A549 (cell line): ENCODE results near the gene IL19.

Experiments used
- EP300 ChIP-seq, 2 experiments: fragments of >200 bp; sonication (Bioruptor Twin); formaldehyde crosslinking; IDR thresholded peaks; 2 replicates in 1 of 2; 3 replicates in 1 of 2; pipeline ENCODE4 v1.6.1; 2016 to 2017
- HOXB13 ChIP-seq: fragments of 250-450 bp; sonication (Bioruptor Pico); IDR thresholded peaks from 2 replicates; pipeline ENCODE4 v1.5.0; 2020; ENCODE audit warnings: low read depth, mild to moderate bottlenecking, moderate library complexity
- JUN ChIP-seq, 2 experiments: fragments of >200 bp; sonication (Bioruptor Twin); formaldehyde crosslinking; IDR thresholded peaks; 2 replicates in 1 of 2; 3 replicates in 1 of 2; pipeline ENCODE4 v1.6.1; 2016 to 2017
- MAZ ChIP-seq: fragments of 150-350 bp; IDR thresholded peaks from 2 replicates; pipeline ENCODE4 v1.6.1; 2014; ENCODE audit warnings: antibody characterized with exemption, low read depth, low read length, borderline replicate concordance
- NFE2L2 ChIP-seq: fragments of 150-350 bp; conservative IDR thresholded peaks from 2 replicates; pipeline ENCODE4 v1.6.1; 2014; ENCODE audit warnings: low read length
- POLR2A ChIP-seq: IDR thresholded peaks from 2 replicates; pipeline ENCODE4 v1.6.1; 2012; ENCODE audit warnings: mild to moderate bottlenecking, low read length
- RNF2 ChIP-seq: fragments of 200-600 bp; sonication (generic); IDR thresholded peaks from 2 replicates; pipeline ENCODE4 v1.6.1; 2016; ENCODE audit warnings: low read depth, mild to moderate bottlenecking, antibody characterized with exemption, moderate library complexity, borderline replicate concordance
- TF ChIP-seq, protein P1 (sequence below): fragments of 450-650 bp; IDR thresholded peaks from 2 replicates; pipeline ENCODE4 v1.6.1; 2014; ENCODE audit warnings: antibody characterized with exemption
- TF ChIP-seq, protein P2 (sequence below): fragments of 150-350 bp; IDR thresholded peaks from 2 replicates; pipeline ENCODE4 v1.6.1; 2014; ENCODE audit warnings: low read depth, mild to moderate bottlenecking, low read length
- TF ChIP-seq, protein P3 (sequence below): fragments of 200-600 bp; sonication (generic); IDR thresholded peaks from 2 replicates; pipeline ENCODE4 v1.6.1; 2016; ENCODE audit warnings: antibody characterized with exemption, mild to moderate bottlenecking, moderate library complexity
- TF ChIP-seq, protein P4 (sequence below): fragments of >200 bp; sonication (Bioruptor Twin); formaldehyde crosslinking; IDR thresholded peaks from 3 replicates; pipeline ENCODE4 v1.6.1; 2016

DNA sequence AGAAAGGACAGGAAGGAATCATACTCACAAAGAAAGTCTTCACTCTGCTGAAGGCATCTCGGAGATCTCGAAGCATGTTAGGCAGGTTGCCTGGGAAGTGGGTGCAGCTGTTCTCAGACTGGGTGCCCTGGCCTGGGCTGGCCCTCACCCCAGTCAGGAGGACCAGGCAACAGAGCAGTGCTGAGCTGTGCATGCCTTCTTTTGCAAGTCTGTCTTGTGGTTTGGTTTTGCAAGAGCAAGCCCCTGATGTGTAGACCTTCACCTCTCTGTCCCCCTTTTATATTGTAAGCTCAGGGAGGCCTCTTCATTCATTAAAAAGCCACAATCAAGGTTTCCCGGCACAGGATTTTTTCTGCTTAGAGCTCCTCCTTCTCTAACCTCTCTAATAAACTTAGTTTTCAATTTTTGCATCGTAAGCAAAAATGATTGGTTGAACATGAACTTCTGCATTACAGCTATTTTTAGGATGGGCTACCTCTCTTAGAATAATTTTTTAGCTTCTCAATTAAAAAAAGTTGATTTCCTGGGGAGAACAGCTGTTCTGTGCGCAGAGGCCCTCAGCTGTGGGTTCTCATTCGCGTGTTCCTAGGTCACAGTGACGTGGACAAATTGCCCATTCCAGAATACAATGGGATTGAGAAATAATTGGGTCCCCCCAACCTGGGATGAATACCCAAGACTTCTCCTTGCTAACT, 1.8 kb downstream of the IL19 start, which contains the start of gene IL10:
- no peak for TF ChIP-seq JUN (IDR thresholded peaks at IDR 0.05)
- TF ChIP-seq RNF2, result no peak
- TF ChIP-seq, protein P1, sequence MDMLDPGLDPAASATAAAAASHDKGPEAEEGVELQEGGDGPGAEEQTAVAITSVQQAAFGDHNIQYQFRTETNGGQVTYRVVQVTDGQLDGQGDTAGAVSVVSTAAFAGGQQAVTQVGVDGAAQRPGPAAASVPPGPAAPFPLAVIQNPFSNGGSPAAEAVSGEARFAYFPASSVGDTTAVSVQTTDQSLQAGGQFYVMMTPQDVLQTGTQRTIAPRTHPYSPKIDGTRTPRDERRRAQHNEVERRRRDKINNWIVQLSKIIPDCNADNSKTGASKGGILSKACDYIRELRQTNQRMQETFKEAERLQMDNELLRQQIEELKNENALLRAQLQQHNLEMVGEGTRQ, result no peak
- TF ChIP-seq MAZ, result no peak
- TF ChIP-seq EP300 (IDR thresholded peaks at IDR 0.05), result no peak
- TF ChIP-seq NFE2L2, result no peak
- TF ChIP-seq, protein P2, sequence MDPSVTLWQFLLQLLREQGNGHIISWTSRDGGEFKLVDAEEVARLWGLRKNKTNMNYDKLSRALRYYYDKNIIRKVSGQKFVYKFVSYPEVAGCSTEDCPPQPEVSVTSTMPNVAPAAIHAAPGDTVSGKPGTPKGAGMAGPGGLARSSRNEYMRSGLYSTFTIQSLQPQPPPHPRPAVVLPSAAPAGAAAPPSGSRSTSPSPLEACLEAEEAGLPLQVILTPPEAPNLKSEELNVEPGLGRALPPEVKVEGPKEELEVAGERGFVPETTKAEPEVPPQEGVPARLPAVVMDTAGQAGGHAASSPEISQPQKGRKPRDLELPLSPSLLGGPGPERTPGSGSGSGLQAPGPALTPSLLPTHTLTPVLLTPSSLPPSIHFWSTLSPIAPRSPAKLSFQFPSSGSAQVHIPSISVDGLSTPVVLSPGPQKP, result no peak
- TF ChIP-seq, protein P3, sequence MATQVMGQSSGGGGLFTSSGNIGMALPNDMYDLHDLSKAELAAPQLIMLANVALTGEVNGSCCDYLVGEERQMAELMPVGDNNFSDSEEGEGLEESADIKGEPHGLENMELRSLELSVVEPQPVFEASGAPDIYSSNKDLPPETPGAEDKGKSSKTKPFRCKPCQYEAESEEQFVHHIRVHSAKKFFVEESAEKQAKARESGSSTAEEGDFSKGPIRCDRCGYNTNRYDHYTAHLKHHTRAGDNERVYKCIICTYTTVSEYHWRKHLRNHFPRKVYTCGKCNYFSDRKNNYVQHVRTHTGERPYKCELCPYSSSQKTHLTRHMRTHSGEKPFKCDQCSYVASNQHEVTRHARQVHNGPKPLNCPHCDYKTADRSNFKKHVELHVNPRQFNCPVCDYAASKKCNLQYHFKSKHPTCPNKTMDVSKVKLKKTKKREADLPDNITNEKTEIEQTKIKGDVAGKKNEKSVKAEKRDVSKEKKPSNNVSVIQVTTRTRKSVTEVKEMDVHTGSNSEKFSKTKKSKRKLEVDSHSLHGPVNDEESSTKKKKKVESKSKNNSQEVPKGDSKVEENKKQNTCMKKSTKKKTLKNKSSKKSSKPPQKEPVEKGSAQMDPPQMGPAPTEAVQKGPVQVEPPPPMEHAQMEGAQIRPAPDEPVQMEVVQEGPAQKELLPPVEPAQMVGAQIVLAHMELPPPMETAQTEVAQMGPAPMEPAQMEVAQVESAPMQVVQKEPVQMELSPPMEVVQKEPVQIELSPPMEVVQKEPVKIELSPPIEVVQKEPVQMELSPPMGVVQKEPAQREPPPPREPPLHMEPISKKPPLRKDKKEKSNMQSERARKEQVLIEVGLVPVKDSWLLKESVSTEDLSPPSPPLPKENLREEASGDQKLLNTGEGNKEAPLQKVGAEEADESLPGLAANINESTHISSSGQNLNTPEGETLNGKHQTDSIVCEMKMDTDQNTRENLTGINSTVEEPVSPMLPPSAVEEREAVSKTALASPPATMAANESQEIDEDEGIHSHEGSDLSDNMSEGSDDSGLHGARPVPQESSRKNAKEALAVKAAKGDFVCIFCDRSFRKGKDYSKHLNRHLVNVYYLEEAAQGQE, result no peak
- TF ChIP-seq POLR2A, result no peak
- TF ChIP-seq, protein P4, sequence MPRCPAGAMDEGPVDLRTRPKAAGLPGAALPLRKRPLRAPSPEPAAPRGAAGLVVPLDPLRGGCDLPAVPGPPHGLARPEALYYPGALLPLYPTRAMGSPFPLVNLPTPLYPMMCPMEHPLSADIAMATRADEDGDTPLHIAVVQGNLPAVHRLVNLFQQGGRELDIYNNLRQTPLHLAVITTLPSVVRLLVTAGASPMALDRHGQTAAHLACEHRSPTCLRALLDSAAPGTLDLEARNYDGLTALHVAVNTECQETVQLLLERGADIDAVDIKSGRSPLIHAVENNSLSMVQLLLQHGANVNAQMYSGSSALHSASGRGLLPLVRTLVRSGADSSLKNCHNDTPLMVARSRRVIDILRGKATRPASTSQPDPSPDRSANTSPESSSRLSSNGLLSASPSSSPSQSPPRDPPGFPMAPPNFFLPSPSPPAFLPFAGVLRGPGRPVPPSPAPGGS, result no peak
- no peak for TF ChIP-seq HOXB13 (CRISPR knock-in tag)
